ENCODE measurements around the gene ZNF805. TPM values are rescaled to one million over a fixed set of nuclear protein-coding genes. Genes with fewer than 3 reads are reported as not detected.
"Not testable (repeated sequence)": the region's sequence is repeated elsewhere in the genome, so short reads cannot be mapped to it uniquely, and the experiment has no call there.

The ZNF805 gene
- total RNA-seq, 4 donors from 2014 or later = 16.3 to 27.5 (median 21.0) TPM

DNA sequence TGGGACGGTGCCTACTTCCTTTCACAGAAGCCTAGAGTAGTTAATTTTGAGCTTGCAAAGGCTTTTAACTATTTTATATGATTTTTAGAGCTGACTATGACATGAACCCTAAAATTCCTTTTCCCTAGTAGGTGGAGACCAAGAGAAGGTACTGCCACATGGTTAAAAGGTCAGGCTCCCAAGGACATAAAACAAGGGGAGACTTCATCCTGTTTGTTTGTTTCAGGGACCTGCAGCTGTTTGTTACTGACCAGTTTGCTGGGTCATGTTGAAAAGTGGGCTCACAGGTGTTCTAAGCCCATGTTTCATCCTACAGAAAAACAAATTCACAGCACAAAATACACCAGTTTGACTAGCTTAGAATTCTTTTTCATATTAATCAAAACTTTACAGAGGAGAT, 36.0 kb downstream of the ZNF805 start:
- WGBS, 2 donors = 67 to 85% methylated on average over 1 of the region's 1 CpG
- Histone ChIP-seq H3K4me3 (replicated peaks in 1 of 3) (no peak overlapping the region), H3K9me3 (no peaks in the 10 kb centered on the region), H3K4me1 (peaks cover 0 to 8% of the 10 kb centered on the region in 2 donors), H3K27ac (no peak overlapping the region), H3K27me3 (no peaks in the 10 kb centered on the region), H3K36me3 (no peaks in the 10 kb centered on the region)
- intact Hi-C loops (cut with DNase I) = no loop called here
- DNase-seq = no peak
- TF ChIP-seq, protein P1, sequence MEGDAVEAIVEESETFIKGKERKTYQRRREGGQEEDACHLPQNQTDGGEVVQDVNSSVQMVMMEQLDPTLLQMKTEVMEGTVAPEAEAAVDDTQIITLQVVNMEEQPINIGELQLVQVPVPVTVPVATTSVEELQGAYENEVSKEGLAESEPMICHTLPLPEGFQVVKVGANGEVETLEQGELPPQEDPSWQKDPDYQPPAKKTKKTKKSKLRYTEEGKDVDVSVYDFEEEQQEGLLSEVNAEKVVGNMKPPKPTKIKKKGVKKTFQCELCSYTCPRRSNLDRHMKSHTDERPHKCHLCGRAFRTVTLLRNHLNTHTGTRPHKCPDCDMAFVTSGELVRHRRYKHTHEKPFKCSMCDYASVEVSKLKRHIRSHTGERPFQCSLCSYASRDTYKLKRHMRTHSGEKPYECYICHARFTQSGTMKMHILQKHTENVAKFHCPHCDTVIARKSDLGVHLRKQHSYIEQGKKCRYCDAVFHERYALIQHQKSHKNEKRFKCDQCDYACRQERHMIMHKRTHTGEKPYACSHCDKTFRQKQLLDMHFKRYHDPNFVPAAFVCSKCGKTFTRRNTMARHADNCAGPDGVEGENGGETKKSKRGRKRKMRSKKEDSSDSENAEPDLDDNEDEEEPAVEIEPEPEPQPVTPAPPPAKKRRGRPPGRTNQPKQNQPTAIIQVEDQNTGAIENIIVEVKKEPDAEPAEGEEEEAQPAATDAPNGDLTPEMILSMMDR (IDR thresholded peaks at IDR 0.05) = no peak
- no peak for TF ChIP-seq POLR2A (IDR thresholded peaks at IDR 0.05)

DNA sequence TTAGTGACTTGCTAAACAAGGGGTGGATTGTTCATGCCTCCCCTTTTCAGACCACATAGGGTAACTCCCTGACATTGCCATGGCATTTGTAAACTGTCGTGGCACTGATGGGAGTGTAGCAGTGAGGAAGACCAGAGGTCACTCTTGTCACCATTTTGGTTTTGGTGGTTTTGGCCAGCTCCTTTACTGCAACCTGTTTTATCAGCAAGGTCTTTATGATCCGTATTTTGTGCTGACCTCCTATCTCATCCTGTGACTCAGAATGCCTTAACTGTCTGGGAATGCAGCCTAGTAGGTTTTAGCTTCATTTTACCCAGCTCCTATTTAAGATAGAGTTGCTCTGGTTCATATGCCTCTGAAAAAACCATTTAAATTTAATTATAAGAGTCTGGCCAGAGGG, 38.0 kb downstream of the ZNF805 start:
- H3K27me3 ChIP-seq; H3K27ac ChIP-seq; intact Hi-C loops (cut with DNase I); H3K4me3 ChIP-seq (replicated peaks in 1 of 3); H3K36me3 ChIP-seq; DNase-seq; H3K9me3 ChIP-seq: not testable (repeated sequence)
- 83 to 96% methylated on average over 2 of the region's 2 CpGs for WGBS, 2 donors
- H3K4me1 ChIP-seq = peaks cover 11 to 25% of the 10 kb centered on the region in 2 donors

DNA sequence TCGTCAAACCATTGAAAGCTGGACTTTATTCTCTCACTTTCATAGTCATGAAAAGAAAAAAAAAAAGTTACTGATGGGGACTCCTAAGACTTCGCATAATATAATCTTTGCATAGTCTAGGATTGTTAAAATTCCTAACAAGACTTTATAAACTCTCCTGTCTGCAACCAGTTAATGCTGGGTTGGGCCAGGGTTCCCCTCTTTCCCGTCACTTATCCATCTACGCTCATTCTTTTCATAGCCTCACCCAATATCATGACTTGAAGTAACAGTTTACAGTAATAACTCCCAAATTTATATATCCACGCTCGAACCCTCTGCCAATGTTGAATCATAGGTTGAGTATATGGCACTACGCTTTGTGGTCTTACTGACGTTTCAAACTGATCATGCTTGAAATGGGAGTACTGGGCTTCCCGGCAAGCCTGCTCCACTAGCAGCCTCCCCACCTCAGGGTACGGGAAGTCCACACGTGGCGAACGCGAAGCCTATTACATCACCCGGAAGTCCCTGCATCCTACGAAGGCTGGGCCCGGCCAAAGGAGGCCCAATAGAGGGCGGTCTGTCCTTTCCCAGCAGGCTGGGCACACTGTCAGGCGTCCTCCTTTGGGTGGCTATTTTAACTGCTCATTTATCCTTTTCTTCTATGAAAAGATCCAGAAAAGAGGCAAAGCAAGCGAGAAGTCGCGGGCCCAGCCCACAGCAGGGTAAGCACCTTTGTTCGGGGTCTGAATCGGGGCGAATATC, 39.2 kb downstream of the ZNF805 start:
- WGBS, 2 donors = 6% methylated on average over 21 to 25 of the region's 25 CpGs
- Histone ChIP-seq H3K9me3 (no peaks in the 10 kb centered on the region), H3K4me3 (replicated peaks in 1 of 3) (peak overlapping the region in 2 of 3 donors; percentile 55 to 91), H3K27ac (peak overlapping the region; percentile 96 to 99 (median 97)), H3K36me3 (peaks cover 0 to 5% of the 10 kb centered on the region in 2 donors), H3K27me3 (no peaks in the 10 kb centered on the region), H3K4me1 (peaks cover 11 to 25% of the 10 kb centered on the region in 2 donors)
- intact Hi-C loops (cut with DNase I) = loop anchor here (10.0 kb wide), 1 partner anchor 85 kb away; the partner anchor contains the start of genes TRAPPC2B and ZNF547
- TF ChIP-seq, protein P1 (IDR thresholded peaks at IDR 0.05) = peak in 1 of 6 experiments; percentile 34
- TF ChIP-seq POLR2A (IDR thresholded peaks at IDR 0.05) = peak in 1 of 2 donors; percentile 66
- peak; percentile 91 to 93 for DNase-seq

DNA sequence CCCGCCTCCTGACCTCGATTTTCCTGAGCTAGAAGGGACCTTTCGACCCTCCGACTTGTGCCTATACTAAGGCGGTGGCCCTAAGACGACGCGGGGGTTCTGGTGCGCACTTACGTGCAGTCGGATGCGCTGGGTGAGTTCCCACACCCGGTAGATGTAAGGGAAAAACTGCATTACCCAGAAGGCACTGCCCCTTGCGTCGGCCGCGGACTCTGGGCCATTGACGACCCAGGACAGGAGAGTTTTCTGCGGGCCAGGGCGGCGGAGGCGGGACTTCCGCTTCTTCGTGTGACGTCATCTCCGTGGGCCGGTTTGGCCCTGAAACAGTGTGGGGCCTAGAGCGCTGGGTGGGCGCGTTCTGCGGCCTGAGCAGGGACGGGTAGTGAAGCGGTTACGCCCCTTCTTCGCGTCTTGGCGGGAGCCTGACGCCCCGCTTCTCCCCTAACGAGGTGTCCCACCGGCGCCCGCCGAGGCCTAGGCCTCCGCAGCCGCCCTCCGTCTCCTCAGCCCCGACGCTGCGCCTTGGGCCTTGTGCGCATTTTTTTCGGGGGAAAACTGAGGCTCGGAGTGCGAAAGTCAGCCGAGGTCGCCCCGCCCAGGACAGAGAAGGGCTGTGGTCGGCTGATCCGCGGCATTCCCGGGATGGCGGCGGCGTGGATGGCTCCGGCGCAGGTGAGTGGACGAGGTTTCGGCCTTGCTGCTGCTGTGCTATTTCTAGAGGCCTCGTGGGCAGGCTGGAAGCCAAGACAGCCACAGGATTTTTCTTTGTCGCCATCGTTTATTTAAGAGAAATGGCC, 39.9 kb downstream of the ZNF805 start, which contains the start of gene ZNF460:
ZNF460 (plus strand) TSS at position 321 of the 797 bp plus-strand sequence; CDS start at position 643, 322 bp downstream.
- Histone ChIP-seq H3K4me1 (peaks cover 11 to 25% of the 10 kb centered on the region in 2 donors), H3K27ac (peak within 1 kb of the TSS; percentile 96 to 99 (median 97)), H3K36me3 (peaks cover 6 to 13% of the 10 kb centered on the region in 2 donors), H3K4me3 (replicated peaks in 1 of 3) (peak within 1 kb of the TSS; percentile 55 to 91 (median 61)), H3K9me3 (no peaks in the 10 kb centered on the region), H3K27me3 (no peaks in the 10 kb centered on the region)
- 0% methylated on average over 10 to 40 of the region's 71 CpGs for whole genome bisulfite sequencing, 2 donors
- TF ChIP-seq POLR2A (IDR thresholded peaks at IDR 0.05) = peak in 1 of 2 donors; percentile 74
- TF ChIP-seq, protein P1 (IDR thresholded peaks at IDR 0.05) = peak in 1 of 6 experiments; percentile 0
- intact Hi-C loops (cut with DNase I) = loop anchor here (10.0 kb wide), 1 partner anchor 84 kb away; the partner anchor contains the start of genes TRAPPC2B and ZNF547
- DNase-seq = peak; percentile 96

DNA sequence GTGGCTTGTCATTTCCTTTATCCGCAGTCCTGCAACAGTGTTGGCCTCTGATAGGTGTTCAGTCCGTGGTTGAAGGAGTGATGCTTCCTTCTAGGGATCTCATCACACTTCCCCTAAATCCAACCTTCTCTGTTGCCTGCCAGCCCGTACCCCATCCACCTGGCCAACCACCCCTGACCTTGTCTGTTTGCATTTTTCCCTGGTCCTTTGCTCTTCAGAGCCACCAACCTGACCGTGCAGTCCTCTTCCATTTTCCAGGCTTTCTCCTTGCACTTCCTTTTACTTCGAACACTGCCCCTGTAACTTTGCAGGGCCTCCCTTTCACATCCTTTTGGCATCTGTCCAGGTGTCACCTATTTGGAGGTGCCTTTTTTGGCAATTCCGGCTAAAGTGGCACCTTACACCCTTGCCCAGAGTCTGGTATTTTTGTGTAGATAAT, 40.5 kb downstream of the ZNF805 start:
- 4 to 8% methylated on average over 6 of the region's 6 CpGs for WGBS, 2 donors
- Histone ChIP-seq H3K27me3 (no peaks in the 10 kb centered on the region), H3K4me1 (peaks cover 11 to 25% of the 10 kb centered on the region in 2 donors), H3K4me3 (replicated peaks in 1 of 3) (peak overlapping the region; percentile 55 to 91 (median 61)), H3K36me3 (peaks cover 12 to 18% of the 10 kb centered on the region in 2 donors), H3K27ac (peak overlapping the region; percentile 96 to 99 (median 97)), H3K9me3 (no peaks in the 10 kb centered on the region)
- no peak for TF ChIP-seq POLR2A (IDR thresholded peaks at IDR 0.05)
- TF ChIP-seq, protein P1 (IDR thresholded peaks at IDR 0.05) = no peak
- intact Hi-C loops (cut with DNase I) = loop anchor here (10.0 kb wide), 1 partner anchor 84 kb away; the partner anchor contains the start of genes TRAPPC2B and ZNF547
- DNase-seq = peak in 1 of 2 donors; percentile 1

Data from thyroid gland (tissue), 4 donors.